Spinal cord (tissue), 10 donors: ENCODE results near the gene CACNA2D2. TPM values are rescaled to one million over a fixed set of nuclear protein-coding genes. Genes with fewer than 3 reads are reported as not detected.
A peak's percentile ranks its signal among the peaks of the same experiment; 100 is the strongest.

Experiments
- DNase-seq, 6 donors: peaks; one replicate each; pipeline versions ENCODE4 v3.0.0 to v3.0.0-alpha.2; 2013 to 2015; ENCODE audit warnings: low spot score in 6 of 6, low read depth in 4 of 6
- H3K27ac ChIP-seq: one replicate; pipeline ENCODE4 v1.5.1; 2013; ENCODE audit warnings: low read depth, low read length, control low read depth
- H3K27me3 ChIP-seq: one replicate; pipeline ENCODE4 v1.6.1; 2013; ENCODE audit warnings: low read length; ENCODE audit not compliant: control insufficient read depth, insufficient read depth
- H3K36me3 ChIP-seq: one replicate; pipeline ENCODE4 v1.6.1; 2013; ENCODE audit warnings: low read length; ENCODE audit not compliant: control insufficient read depth, insufficient read depth
- H3K4me1 ChIP-seq: one replicate; pipeline ENCODE4 v1.6.1; 2013; ENCODE audit warnings: low read length; ENCODE audit not compliant: control insufficient read depth, insufficient read depth
- H3K4me3 ChIP-seq: one replicate; pipeline ENCODE4 v1.5.1; 2013; ENCODE audit warnings: low read depth, low read length, control low read depth
- H3K9me3 ChIP-seq: one replicate; pipeline ENCODE4 v1.6.1; 2013; ENCODE audit warnings: low read length; ENCODE audit not compliant: control insufficient read depth, insufficient read depth
- WGBS: methylation state at CpG from one replicate; pipeline ENCODE4 v1.1.5; 2013; ENCODE audit warnings: missing lambda C conversion rate; ENCODE audit not compliant: insufficient coverage; 5-methylcytosine and 5-hydroxymethylcytosine counted together
- polyA plus RNA-seq, 2 donors: library from polyadenylated mRNA; unstranded; fragments of 120-200 nt; gene quantifications; one replicate each; pipeline ENCODE4 v1.2.1, GENCODE V29; 2013; ENCODE audit not compliant: insufficient read length in 2 of 2
- total RNA-seq, 2 donors: library from RNA; depleted of rRNA in 1 of 2; stranded (reverse); fragments of 120-200 nt in 1 of 2; fragments of >200 nt in 1 of 2; gene quantifications; one replicate each; pipeline versions ENCODE4 v1.2.3 to v1.2.4, GENCODE V29; 2013 to 2014
- donor health status: healthy.

The CACNA2D2 gene
- total and polyA plus RNA-seq, 4 donors, result 11.6 to 59.2 (median 38.3) TPM

DNA sequence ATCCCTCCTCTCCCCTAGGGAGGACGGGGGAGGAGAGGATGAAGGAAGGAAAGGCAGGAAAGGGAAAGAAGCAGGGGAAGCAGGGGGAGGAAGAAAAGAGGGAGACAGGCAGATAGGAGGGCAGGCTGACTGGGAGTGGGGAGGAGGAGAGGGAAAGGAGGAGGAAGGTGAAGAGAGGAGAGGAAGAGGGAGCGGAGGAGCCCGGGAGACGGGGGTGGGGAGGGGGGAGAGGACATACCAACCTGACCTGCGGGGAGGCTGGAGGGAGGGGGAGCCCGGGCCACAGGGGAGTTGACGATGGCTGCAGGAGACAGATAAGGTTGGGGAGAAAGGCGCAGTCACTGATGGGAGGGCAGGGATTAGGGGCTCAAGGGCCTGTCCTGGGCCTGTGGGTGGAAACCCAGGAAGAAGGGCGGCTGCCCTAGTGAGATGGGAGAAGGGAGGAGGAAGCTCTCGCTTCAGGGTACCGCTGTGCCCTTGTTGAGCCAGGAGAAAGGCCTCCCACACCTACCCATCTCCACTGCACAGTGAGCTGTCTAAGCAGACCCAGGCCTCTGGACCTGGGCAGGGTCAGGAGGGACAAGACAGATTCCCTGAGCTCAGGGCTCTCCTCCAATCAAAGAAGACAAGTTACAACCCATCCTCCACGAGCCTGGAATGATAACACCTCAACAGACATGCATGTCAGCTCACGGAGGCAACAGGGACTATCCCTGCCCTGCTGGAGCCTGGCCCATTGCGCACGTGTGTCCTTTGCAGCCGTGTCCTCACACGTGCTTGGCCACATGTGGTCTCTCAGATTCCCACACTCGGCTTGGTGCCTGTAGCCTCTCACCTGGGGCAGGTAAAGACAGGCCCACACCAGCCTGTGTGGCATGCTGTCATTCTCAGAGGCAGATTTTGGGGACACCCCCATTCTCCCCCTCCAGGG lies 36.2 kb upstream of the CACNA2D2 start:
- no peaks in the 10 kb centered on the region for H3K36me3 ChIP-seq
- WGBS, result 45% methylated on average over 15 of the region's 18 CpGs
- H3K27ac ChIP-seq, result no peak overlapping the region
- no peak overlapping the region for H3K4me3 ChIP-seq
- H3K9me3 ChIP-seq, result no peaks in the 10 kb centered on the region
- H3K4me1 ChIP-seq, result peaks cover 31% of the 10 kb centered on the region
- no peak for DNase-seq
- H3K27me3 ChIP-seq, result no peaks in the 10 kb centered on the region

DNA sequence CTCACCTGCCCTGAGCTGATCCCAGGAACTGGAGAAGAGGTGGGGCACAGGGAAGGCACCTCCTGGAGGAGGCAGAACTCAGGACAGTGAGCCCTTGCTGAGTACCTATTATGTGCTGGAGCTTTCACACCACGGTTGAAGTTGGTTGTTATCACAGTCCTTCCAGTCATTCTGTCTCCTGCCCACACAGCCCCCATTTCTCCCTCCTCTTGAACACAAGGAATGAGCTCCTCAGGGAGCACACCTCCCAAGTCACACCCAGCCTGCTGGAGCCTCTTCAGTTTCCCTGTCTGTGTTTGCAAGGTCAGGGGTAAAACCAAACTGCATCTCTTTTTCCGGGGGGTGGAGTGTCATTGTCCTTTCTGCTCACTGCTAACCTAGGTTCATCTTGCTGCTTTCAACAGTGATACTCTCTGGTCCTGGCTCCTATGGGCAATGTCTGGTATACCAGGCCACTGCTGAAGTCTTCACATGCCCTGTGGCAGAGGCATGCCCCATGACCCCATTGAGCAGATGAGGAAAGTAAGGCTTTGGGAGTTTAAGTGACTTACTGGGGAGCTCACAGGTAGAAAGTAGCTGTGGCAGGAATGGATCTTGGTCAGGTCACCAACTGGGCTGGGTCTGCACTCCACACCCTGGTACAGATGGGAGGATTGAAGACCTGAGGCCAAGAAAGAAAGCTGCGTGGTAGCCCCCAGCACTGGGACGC lies 34.1 kb upstream of the CACNA2D2 start:
- H3K4me3 ChIP-seq, result no peak overlapping the region
- H3K27ac ChIP-seq, result no peak overlapping the region
- no peaks in the 10 kb centered on the region for H3K27me3 ChIP-seq
- WGBS, result 58% methylated on average over 4 of the region's 4 CpGs
- H3K36me3 ChIP-seq, result no peaks in the 10 kb centered on the region
- H3K9me3 ChIP-seq, result no peaks in the 10 kb centered on the region
- DNase-seq, result no peak
- peaks cover 51% of the 10 kb centered on the region for H3K4me1 ChIP-seq

DNA sequence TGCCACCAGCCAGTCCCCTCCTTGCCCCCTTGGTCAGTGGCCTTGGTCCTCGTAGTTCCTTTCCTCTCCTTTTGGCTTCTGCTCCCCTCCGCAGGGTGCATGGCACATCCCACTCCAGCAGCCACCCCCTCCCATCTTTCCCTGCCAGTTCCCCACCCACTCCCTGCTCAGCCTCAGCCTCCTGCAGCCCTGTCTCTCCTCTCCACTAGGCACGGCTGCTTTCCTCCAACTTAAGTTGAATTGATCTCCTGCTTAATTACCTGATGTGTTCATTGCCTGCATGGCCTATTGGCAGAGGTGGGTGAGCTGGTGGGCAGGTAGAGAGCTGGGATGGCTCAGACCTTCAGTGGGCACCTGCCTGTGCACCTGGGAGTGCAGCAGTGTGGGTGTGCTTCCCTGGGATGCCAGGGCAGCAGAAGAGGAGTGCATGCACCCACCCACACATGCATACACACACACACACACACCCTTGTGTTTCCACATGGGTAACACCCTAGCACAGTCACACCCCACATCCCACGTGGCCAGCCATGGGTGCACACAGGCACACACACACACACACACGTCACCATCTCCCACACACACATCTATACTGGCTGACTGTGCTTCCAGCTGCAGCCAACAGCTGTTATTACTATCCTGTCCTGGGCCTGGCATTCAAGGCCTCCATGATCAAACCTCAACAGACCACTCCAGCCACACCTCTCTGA lies 33.2 kb upstream of the CACNA2D2 start:
- Histone ChIP-seq H3K4me3 (no peak overlapping the region), H3K9me3 (no peaks in the 10 kb centered on the region), H3K4me1 (peaks cover 47% of the 10 kb centered on the region), H3K36me3 (no peaks in the 10 kb centered on the region), H3K27me3 (no peaks in the 10 kb centered on the region), H3K27ac (no peak overlapping the region)
- DNase-seq, result no peak
- 62% methylated on average over 4 of the region's 5 CpGs for WGBS

DNA sequence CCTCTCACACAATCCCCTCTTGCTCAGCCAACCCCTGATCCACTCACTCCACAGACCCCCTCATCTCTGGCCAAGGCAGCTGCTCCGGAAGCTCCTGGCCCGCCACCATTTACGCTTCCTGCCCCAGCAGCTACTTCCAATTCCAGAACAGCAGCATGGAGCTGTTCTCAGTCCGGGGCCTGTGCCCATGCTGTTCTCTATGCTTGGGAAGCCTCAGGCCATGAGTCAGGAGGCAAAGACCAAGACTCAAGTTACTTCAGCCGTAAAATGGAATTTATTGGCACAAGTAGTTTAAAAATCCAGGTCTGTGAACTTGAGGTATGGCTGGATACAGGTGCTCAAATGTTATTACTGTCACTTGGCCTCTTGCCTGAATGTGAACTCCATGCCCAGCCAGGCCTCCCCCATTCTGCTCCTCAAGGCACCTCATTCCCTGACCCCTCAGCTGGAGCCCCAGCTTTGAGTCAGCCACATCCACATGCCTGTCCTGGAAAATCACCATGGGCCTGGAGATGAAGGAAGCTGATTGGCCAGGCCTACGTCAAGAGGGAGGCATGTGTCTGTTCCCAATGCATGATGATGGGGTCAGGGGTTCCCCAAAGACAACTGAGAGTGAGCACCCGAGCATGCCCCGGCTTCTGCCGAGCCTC lies 31.4 kb upstream of the CACNA2D2 start:
- DNase-seq, result no peak
- WGBS, result 80% methylated on average over 7 of the region's 9 CpGs
- Histone ChIP-seq H3K27me3 (no peaks in the 10 kb centered on the region), H3K4me1 (peaks cover 53% of the 10 kb centered on the region), H3K4me3 (no peak overlapping the region), H3K9me3 (no peaks in the 10 kb centered on the region), H3K27ac (no peak overlapping the region), H3K36me3 (no peaks in the 10 kb centered on the region)

DNA sequence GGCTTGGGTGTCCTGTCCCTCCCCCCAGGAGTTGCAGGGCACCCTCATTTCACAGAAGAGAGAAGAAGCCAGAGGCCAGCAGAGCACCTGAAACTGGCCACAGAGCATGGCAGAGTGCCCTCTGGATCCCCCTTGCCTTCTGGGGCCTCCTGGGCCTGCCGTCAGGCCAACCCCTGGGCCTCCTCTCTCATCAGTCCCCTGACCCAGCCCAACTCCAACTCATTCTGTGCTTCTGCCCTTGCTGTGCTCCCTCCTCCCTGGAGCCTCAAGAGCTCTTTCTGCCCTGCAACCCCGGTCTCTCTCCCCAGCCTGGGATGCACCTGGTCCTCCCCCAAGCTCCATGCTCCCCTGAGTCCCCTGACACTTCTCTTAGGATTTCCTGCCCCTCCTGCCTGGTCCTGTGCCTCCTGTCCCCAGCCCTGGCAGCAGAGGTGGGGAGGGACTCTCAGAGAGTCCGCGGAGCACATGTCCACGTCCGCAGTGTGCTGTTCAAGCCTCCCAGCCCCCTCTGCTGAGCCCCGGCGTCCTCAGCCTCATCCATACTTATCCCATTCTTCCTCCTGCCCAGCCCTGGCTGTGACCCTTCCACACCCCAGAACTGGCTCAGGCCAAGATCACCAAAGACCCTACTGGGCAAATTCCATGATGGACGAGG lies 30.5 kb upstream of the CACNA2D2 start:
- no peaks in the 10 kb centered on the region for H3K9me3 ChIP-seq
- 57% methylated on average over 9 of the region's 9 CpGs for whole genome bisulfite sequencing
- peaks cover 46% of the 10 kb centered on the region for H3K4me1 ChIP-seq
- no peak overlapping the region for H3K27ac ChIP-seq
- no peaks in the 10 kb centered on the region for H3K36me3 ChIP-seq
- H3K4me3 ChIP-seq, result no peak overlapping the region
- H3K27me3 ChIP-seq, result no peaks in the 10 kb centered on the region
- no peak for DNase-seq

DNA sequence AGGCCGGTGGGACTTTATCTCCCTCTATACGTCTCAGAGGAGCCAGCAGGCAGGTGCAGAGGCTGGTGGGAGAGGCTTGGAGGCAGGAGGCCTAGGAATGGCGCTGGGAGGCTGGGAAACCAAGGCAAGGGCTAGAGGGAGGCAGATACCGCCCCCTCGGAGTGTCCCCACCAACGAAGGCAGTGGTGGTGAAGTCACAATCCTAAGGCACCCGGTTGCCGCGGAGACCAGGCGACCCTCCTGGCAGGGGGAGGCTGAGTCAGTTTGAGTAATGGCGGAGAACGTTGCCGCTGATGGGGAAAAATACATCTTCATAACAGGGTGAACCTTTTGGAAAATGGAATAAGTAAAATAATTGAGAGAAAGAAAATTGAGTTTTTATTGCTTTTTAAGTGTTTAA lies 29.9 kb upstream of the CACNA2D2 start:
- 38% methylated on average over 11 of the region's 13 CpGs for WGBS
- Histone ChIP-seq H3K36me3 (no peaks in the 10 kb centered on the region), H3K9me3 (no peaks in the 10 kb centered on the region), H3K4me1 (peaks cover 45% of the 10 kb centered on the region), H3K27ac (no peak overlapping the region), H3K27me3 (no peaks in the 10 kb centered on the region), H3K4me3 (no peak overlapping the region)
- peak in 1 of 6 donors; percentile 74 for DNase-seq

DNA sequence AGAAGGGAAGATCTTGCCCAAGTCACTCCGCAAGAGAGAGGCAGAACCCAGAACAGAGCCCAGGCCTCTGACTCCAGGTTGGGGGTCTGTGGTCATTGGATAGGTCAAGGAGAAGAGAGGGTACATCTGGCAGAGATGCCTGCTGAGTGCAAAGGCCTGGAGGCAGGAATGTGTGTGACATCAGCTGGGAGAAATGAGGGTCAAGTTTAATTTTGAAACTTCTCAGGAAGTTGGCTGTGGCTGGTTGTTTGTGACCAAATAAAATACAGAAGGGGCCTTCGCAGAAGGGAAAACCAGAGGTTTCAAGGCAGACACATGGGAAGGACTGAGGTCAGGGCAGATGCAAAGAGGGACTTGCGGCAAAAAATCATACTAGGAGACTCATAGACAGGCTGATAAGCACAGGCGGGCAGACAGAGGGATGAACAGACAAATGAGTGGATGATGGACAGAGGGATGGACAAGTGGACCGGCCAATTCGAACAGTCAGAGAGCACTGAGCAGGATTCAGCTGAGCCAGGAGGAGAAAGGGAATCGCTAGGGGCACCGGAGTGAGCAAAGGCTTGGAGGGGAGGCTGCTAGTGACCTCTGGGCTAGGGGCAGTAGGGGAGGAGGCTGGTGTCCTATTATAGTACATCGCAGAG lies 28.8 kb upstream of the CACNA2D2 start:
- Histone ChIP-seq H3K36me3 (no peaks in the 10 kb centered on the region), H3K4me1 (peaks cover 45% of the 10 kb centered on the region), H3K4me3 (no peak overlapping the region), H3K9me3 (no peaks in the 10 kb centered on the region), H3K27ac (peak overlapping the region; percentile 25), H3K27me3 (no peaks in the 10 kb centered on the region)
- no peak for DNase-seq
- 88% methylated on average over 8 of the region's 9 CpGs for WGBS

DNA sequence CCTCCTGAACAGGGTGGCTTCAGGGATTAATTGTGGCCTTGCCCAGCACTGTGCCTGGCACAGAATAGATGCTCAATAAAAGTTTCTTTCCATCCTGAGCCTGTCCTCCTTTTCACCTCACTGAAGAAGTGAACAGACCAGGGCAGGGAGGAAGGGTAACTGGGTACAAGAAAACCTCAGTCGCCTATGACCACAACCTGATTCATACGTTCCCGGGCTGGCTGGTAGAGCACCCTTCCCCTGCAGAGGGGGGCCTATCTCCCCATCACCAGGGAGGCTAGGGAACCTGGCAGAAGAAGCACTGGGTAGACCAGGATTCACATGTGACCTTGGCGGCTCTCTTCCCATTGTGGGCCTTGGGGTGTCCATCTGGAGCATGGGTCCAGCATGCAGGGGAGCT lies 27.8 kb upstream of the CACNA2D2 start:
- Histone ChIP-seq H3K36me3 (no peaks in the 10 kb centered on the region), H3K27ac (no peak overlapping the region), H3K4me3 (no peak overlapping the region), H3K9me3 (no peaks in the 10 kb centered on the region), H3K27me3 (no peaks in the 10 kb centered on the region), H3K4me1 (peaks cover 46% of the 10 kb centered on the region)
- WGBS, result 100% methylated on average over 3 of the region's 4 CpGs
- DNase-seq, result no peak
